ENCODE measurements around the gene SULF2. TPM values are rescaled to one million over a fixed set of nuclear protein-coding genes. Genes with fewer than 3 reads are reported as not detected.
A peak's percentile ranks its signal among the peaks of the same experiment; 100 is the strongest.

SULF2 gene
- total RNA-seq, 1 donor from 2014 or later: 62.1 TPM

DNA sequence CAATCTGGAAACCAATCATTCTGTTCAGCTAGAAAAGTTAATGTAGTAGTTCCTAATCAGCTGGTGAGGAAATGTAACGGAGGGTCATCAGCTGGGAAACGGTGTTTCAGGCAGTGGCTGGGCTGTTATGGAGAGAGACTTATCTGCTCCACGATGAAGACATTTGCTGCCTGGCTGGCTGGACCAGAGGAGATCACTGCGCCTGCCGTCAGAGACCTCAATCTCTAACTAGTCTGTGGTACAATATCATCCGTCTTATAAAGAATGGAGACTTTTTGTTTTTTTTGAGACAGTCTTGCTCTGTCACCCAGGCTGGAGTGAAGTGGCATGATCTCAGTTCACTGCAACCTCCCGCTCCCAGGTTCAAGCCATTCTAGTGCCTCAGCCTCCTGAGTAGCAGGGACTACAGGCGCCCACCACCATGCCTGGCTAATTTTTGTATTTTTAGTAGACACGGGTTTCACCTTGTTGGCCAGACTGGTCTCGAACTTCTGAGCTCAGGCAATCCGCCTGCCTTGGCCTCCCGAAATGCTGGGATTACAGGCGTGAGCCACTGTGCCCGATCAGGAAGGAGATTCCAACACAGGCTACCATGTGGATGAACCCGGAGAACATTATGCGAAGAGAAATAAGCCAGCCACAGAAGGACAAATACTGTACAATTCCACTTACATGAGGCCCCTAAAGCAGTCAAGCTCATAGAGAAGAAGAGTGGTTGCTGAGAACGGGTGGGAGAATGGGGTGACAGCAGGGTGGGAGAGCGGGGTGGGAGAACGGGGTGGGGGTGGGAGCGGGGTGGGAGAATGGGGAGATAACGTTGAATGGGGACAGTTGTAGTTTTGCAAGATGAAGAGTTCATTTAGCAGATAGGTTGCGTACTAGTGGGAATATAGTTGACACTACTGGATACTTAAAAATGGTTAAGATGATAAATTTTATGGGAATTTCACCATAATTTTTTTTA is 115.1 kb downstream of the SULF2 start:
- H3K4me3 Mint-ChIP-seq (ENCODE audit: unreplicated experiment): peak overlapping the region; percentile 78
- H3K9me3 Mint-ChIP-seq (ENCODE audit: unreplicated experiment): no peaks in the 10 kb centered on the region
- no peak overlapping the region for H3K27ac Mint-ChIP-seq (ENCODE audit: unreplicated experiment)
- peaks cover 9% of the 10 kb centered on the region for H3K4me1 Mint-ChIP-seq (ENCODE audit: unreplicated experiment)
- TF ChIP-seq, protein P1, sequence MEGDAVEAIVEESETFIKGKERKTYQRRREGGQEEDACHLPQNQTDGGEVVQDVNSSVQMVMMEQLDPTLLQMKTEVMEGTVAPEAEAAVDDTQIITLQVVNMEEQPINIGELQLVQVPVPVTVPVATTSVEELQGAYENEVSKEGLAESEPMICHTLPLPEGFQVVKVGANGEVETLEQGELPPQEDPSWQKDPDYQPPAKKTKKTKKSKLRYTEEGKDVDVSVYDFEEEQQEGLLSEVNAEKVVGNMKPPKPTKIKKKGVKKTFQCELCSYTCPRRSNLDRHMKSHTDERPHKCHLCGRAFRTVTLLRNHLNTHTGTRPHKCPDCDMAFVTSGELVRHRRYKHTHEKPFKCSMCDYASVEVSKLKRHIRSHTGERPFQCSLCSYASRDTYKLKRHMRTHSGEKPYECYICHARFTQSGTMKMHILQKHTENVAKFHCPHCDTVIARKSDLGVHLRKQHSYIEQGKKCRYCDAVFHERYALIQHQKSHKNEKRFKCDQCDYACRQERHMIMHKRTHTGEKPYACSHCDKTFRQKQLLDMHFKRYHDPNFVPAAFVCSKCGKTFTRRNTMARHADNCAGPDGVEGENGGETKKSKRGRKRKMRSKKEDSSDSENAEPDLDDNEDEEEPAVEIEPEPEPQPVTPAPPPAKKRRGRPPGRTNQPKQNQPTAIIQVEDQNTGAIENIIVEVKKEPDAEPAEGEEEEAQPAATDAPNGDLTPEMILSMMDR (IDR thresholded peaks at IDR 0.05; ENCODE audit: unreplicated experiment): no peak
- peaks cover 20% of the 10 kb centered on the region for H3K36me3 Mint-ChIP-seq (ENCODE audit: low read depth, unreplicated experiment)
- peaks cover 24% of the 10 kb centered on the region for H3K27me3 Mint-ChIP-seq (ENCODE audit: unreplicated experiment)
- DNase-seq (ENCODE audit: low spot score): no peak

DNA sequence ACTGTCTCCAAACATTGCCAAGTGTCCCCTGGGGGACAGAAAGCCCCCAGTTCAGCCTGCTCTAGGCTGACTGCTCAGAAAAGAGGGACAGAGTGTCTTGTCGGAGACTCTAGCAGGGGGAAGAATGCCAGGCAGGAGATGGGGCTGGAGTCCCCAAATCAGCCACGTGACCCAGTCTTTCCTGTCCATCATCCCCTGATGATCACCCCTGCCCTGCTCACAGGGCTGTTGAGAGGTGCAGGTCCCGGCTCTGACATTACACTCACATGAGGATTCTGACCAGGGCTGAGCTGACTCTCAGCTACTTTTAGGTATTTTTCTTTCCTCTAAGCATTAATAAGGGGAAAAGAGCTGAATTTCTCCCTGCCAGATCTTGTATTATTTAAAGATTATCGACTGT is 115.8 kb downstream of the SULF2 start:
- Mint-ChIP-seq H3K27me3 (ENCODE audit: unreplicated experiment) (peaks cover 24% of the 10 kb centered on the region), H3K36me3 (ENCODE audit: low read depth, unreplicated experiment) (peaks cover 25% of the 10 kb centered on the region), H3K4me3 (ENCODE audit: unreplicated experiment) (no peak overlapping the region), H3K9me3 (ENCODE audit: unreplicated experiment) (no peaks in the 10 kb centered on the region), H3K4me1 (ENCODE audit: unreplicated experiment) (peaks cover 13% of the 10 kb centered on the region), H3K27ac (ENCODE audit: unreplicated experiment) (no peak overlapping the region)
- no peak for DNase-seq (ENCODE audit: low spot score)
- TF ChIP-seq, protein P1 (IDR thresholded peaks at IDR 0.05; ENCODE audit: unreplicated experiment): no peak

DNA sequence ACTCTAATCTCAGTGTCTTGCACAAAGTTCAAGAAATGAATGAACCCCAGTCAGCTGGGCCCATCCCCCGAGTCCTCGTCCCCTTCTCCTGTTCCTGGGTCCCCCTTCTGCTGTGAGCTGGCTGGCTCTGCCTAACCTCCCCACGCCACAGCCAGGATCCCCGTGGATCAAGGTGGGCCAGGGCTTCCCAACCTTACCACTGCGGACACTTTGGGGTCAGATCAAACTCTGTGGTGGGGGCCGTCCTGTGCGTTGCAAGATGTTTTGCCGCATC is 116.2 kb downstream of the SULF2 start:
- DNase-seq (ENCODE audit: low spot score): no peak
- Mint-ChIP-seq H3K27ac (ENCODE audit: unreplicated experiment) (no peak overlapping the region), H3K9me3 (ENCODE audit: unreplicated experiment) (no peaks in the 10 kb centered on the region), H3K27me3 (ENCODE audit: unreplicated experiment) (peaks cover 24% of the 10 kb centered on the region), H3K4me1 (ENCODE audit: unreplicated experiment) (peaks cover 13% of the 10 kb centered on the region), H3K36me3 (ENCODE audit: low read depth, unreplicated experiment) (peaks cover 26% of the 10 kb centered on the region), H3K4me3 (ENCODE audit: unreplicated experiment) (peak overlapping the region; percentile 65)
- TF ChIP-seq, protein P1 (IDR thresholded peaks at IDR 0.05; ENCODE audit: unreplicated experiment): no peak

DNA sequence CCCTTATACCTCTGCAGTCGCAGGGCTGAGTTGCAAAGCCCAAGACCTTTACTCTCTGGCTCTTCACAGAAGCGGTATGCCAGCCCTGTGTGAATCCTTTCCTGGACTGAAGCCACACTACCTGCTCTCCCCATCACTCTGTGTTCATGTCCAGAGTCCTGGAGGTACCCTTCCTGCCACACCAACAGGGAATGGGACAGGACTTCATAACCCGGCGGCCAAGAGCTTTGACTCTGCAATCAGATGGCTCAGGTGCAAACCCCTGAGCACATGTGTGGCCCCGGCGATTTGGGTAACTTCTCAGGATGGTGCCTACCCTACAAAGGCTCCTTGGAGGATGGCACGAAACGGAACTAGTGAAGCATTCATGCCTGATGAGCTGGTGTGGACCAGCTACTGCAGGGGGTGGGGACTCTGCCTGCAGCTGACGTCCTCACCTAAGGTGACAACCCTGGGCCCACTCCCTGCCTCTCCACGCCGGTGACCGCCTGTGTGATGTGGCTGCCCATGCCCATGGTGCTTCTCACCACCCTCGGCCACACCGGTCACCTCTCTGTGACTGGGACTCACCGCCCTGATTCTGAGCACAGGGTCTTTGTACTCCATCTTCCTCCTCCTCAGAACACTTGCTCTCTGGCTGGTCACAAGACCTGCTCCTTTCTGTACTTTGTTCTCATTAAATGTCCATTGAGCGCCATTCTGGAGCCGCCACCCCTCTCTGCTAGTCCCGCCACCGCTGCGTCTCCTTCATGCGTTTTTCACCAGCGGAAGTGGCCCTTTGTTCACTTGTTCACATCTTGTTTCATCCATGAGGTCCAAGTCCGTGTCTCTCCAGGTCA is 116.7 kb downstream of the SULF2 start:
- TF ChIP-seq, protein P1 (IDR thresholded peaks at IDR 0.05; ENCODE audit: unreplicated experiment): no peak
- no peaks in the 10 kb centered on the region for H3K9me3 Mint-ChIP-seq (ENCODE audit: unreplicated experiment)

More for the DNA sequence above, 116.7 kb downstream of the SULF2 start:
- H3K4me3 Mint-ChIP-seq (ENCODE audit: unreplicated experiment): peak overlapping the region; percentile 65
- DNase-seq (ENCODE audit: low spot score): no peak
- H3K27ac Mint-ChIP-seq (ENCODE audit: unreplicated experiment): peak overlapping the region; percentile 18
- H3K4me1 Mint-ChIP-seq (ENCODE audit: unreplicated experiment): peaks cover 13% of the 10 kb centered on the region
- H3K27me3 Mint-ChIP-seq (ENCODE audit: unreplicated experiment): peaks cover 25% of the 10 kb centered on the region
- peaks cover 26% of the 10 kb centered on the region for H3K36me3 Mint-ChIP-seq (ENCODE audit: low read depth, unreplicated experiment)

Data from endothelial cell (in vitro differentiated cells).